GM19463 (cell line): Measurements from ENCODE around the gene NRXN3.

Experiments
- ATAC-seq: cut with Tn5 transposase; IDR thresholded peaks from one replicate; pipeline ENCODE4 v1.9.1; 2021; ENCODE audit warnings: mild to moderate bottlenecking, moderate library complexity; ENCODE audit not compliant: unreplicated experiment

The NRXN3 gene

GRCh38 chr14:79256380-79256779 lies 1086.2 kb downstream of the NRXN3 start:
- no peak for ATAC-seq

GRCh38 chr14:79260406-79260805 lies 1090.2 kb downstream of the NRXN3 start:
- ATAC-seq, result no peak

GRCh38 chr14:79265366-79265946 lies 1095.3 kb downstream of the NRXN3 start:
- ATAC-seq, result no peak

- ATAC-seq, result no peak
These were observed 1100.2 kb downstream of the NRXN3 start for GRCh38 chr14:79270361-79270760.

GRCh38 chr14:79271122-79271521 lies 1100.9 kb downstream of the NRXN3 start:
- ATAC-seq, result no peak

- ATAC-seq, result no peak
These were observed 1104.6 kb downstream of the NRXN3 start for GRCh38 chr14:79274641-79275291.

GRCh38 chr14:79275292-79275655 lies 1105.1 kb downstream of the NRXN3 start:
- ATAC-seq, result no peak

GRCh38 chr14:79278286-79278797 lies 1108.2 kb downstream of the NRXN3 start:
- ATAC-seq, result no peak

GRCh38 chr14:79278798-79279644 lies 1108.8 kb downstream of the NRXN3 start:
- no peak for ATAC-seq

- no peak for ATAC-seq
These were observed 1109.7 kb downstream of the NRXN3 start for GRCh38 chr14:79279645-79280597.

GRCh38 chr14:79281244-79282152 lies 1111.3 kb downstream of the NRXN3 start:
- no peak for ATAC-seq

- no peak for ATAC-seq
These were observed 1114.4 kb downstream of the NRXN3 start for GRCh38 chr14:79284621-79285020.

GRCh38 chr14:79285263-79285662 lies 1115.1 kb downstream of the NRXN3 start:
- ATAC-seq, result no peak

- no peak for ATAC-seq
These were observed 1117.8 kb downstream of the NRXN3 start for GRCh38 chr14:79287976-79288375.

GRCh38 chr14:79293482-79294177 lies 1123.5 kb downstream of the NRXN3 start:
- ATAC-seq, result no peak

- no peak for ATAC-seq
These were observed 1124.3 kb downstream of the NRXN3 start for GRCh38 chr14:79294499-79294898.

- no peak for ATAC-seq
These were observed 1125.2 kb downstream of the NRXN3 start for GRCh38 chr14:79295385-79295784.

GRCh38 chr14:79298373-79298772 lies 1128.2 kb downstream of the NRXN3 start:
- no peak for ATAC-seq

- ATAC-seq, result no peak
These were observed 1129.0 kb downstream of the NRXN3 start for GRCh38 chr14:79299162-79299561.
